ENCODE results near the gene LENG8. TPM values are rescaled to one million over a fixed set of nuclear protein-coding genes. Genes with fewer than 3 reads are reported as not detected.

LENG8 gene
- total RNA-seq, 5 donors from 2014 or later (not counting 1 experiment from before 2014, with no cell fraction given): 506 to 622 (median 618) TPM

DNA sequence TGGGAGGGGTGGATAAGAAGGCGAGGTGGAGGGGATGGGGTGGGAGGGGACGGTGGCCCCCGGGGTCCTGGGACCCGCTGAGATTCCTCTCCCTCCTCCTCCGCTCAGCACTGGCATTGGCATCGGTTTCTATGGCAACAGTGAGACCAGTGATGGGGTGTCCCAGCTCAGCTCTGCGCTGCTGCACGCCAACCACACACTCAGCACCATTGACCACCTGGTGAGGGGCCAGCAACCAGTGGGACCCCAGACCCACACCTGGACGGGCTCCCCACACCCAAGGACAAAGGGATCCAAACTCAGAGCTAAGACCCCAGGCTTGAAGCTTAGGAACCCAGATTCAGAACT, 27.9 kb upstream of the LENG8 start:
- Histone ChIP-seq H3K27ac (ENCODE audit: low read length) (no peak overlapping the region), H3K9me3 (no peaks in the 10 kb centered on the region), H3K36me3 (ENCODE audit: control insufficient read depth in 2 of 2, extremely low read depth in 1 of 2, insufficient read depth in 1 of 2, low read length in 1 of 2) (no peaks in the 10 kb centered on the region), H3K27me3 (replicated peaks in 1 of 2; ENCODE audit: control insufficient read depth in 2 of 2, extremely low read depth in 1 of 2, insufficient read depth in 2 of 2, low read length in 1 of 2) (peaks cover 2 to 85% of the 10 kb centered on the region in 2 experiments), H3K4me3 (ENCODE audit: control insufficient read depth in 1 of 2, extremely low read depth in 1 of 2, low read length in 1 of 2) (no peak overlapping the region), H3K4me1 (ENCODE audit: control insufficient read depth in 1 of 2, extremely low read depth in 1 of 2, insufficient read depth in 2 of 2, low read length in 2 of 2) (peaks cover 4 to 10% of the 10 kb centered on the region in 2 experiments)
- Mint-ChIP-seq H3K27me3 (peaks cover 29 to 60% of the 10 kb centered on the region in 2 donors), H3K27ac (no peak overlapping the region), H3K36me3 (no peaks in the 10 kb centered on the region), H3K4me3 (no peak overlapping the region), H3K9me3 (no peaks in the 10 kb centered on the region), H3K4me1 (peaks cover 14 to 16% (median 15%) of the 10 kb centered on the region in 3 donors)
- ATAC-seq (replicated peaks in 1 of 4): no peak
- no peak for DNase-seq
- POLR2A ChIA-PET: no interaction called here
- WGBS (ENCODE audit: insufficient coverage): 85% methylated on average over 4 of the region's 9 CpGs
- CTCF ChIA-PET: no interaction called here

DNA sequence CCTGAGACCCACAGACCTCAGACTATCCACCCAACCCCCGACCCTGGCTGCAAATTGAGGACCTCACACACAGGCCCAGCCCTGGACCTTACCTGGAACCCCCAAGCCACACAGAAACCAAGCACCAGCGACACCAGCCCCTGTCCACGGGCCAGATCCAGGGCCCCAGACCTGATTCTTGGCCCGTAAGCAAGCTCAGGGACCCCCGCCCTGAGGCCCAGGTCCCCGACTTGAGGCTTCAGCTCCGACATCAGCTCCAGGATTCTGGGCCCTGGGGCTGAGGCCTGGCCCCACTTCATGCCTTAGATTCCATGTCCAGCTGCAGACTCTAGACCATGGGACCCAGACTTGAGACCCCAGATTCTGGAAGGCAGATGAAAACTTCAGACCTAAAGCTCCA, 27.5 kb upstream of the LENG8 start:
- no peak for ATAC-seq (replicated peaks in 1 of 4)
- no peak overlapping the region for H3K27ac ChIP-seq (ENCODE audit: low read length)
- 80% methylated on average over 7 of the region's 7 CpGs for WGBS (ENCODE audit: insufficient coverage)
- ChIA-PET POLR2A (no interaction called here), CTCF (no interaction called here)
- no peak overlapping the region for H3K27ac Mint-ChIP-seq
- no peaks in the 10 kb centered on the region for H3K9me3 Mint-ChIP-seq
- H3K36me3 ChIP-seq (ENCODE audit: control insufficient read depth in 2 of 2, extremely low read depth in 1 of 2, insufficient read depth in 1 of 2, low read length in 1 of 2): no peaks in the 10 kb centered on the region
- H3K4me3 ChIP-seq (ENCODE audit: control insufficient read depth in 1 of 2, extremely low read depth in 1 of 2, low read length in 1 of 2): no peak overlapping the region
- peaks cover 14 to 16% (median 15%) of the 10 kb centered on the region in 3 donors for H3K4me1 Mint-ChIP-seq
- H3K4me1 ChIP-seq (ENCODE audit: control insufficient read depth in 1 of 2, extremely low read depth in 1 of 2, insufficient read depth in 2 of 2, low read length in 2 of 2): peaks cover 4 to 10% of the 10 kb centered on the region in 2 experiments
- no peak for DNase-seq
- no peak overlapping the region for H3K4me3 Mint-ChIP-seq
- no peaks in the 10 kb centered on the region for H3K9me3 ChIP-seq
- H3K27me3 ChIP-seq (replicated peaks in 1 of 2; ENCODE audit: control insufficient read depth in 2 of 2, extremely low read depth in 1 of 2, insufficient read depth in 2 of 2, low read length in 1 of 2): peaks cover 2 to 85% of the 10 kb centered on the region in 2 experiments
- no peaks in the 10 kb centered on the region for H3K36me3 Mint-ChIP-seq
- peaks cover 31 to 64% of the 10 kb centered on the region in 2 donors for H3K27me3 Mint-ChIP-seq

DNA sequence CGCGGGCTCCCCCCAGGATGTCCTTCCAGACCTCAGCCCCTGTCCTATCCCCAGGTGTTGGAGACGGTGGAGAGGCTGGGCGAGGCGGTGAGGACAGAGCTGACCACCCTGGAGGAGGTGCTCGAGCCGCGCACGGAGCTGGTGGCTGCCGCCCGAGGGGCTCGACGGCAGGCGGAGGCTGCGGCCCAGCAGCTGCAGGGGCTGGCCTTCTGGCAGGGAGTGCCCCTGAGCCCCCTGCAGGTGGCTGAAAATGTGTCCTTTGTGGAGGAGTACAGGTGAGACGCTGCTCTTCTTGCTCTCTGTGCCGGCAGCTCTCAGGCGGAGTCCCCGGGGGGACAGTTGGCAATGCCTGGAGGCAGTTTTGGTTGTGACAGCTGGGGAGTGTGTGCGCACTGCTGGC, 26.9 kb upstream of the LENG8 start:
- Histone ChIP-seq H3K4me3 (ENCODE audit: control insufficient read depth in 1 of 2, extremely low read depth in 1 of 2, low read length in 1 of 2) (no peak overlapping the region), H3K36me3 (ENCODE audit: control insufficient read depth in 2 of 2, extremely low read depth in 1 of 2, insufficient read depth in 1 of 2, low read length in 1 of 2) (no peaks in the 10 kb centered on the region), H3K27me3 (replicated peaks in 1 of 2; ENCODE audit: control insufficient read depth in 2 of 2, extremely low read depth in 1 of 2, insufficient read depth in 2 of 2, low read length in 1 of 2) (peaks cover 2 to 82% of the 10 kb centered on the region in 2 experiments), H3K27ac (ENCODE audit: low read length) (no peak overlapping the region), H3K4me1 (ENCODE audit: control insufficient read depth in 1 of 2, extremely low read depth in 1 of 2, insufficient read depth in 2 of 2, low read length in 2 of 2) (peaks cover 4 to 10% of the 10 kb centered on the region in 2 experiments), H3K9me3 (no peaks in the 10 kb centered on the region)
- Mint-ChIP-seq H3K27ac (no peak overlapping the region), H3K27me3 (peaks cover 32 to 67% of the 10 kb centered on the region in 2 donors), H3K4me3 (no peak overlapping the region), H3K36me3 (no peaks in the 10 kb centered on the region), H3K9me3 (no peaks in the 10 kb centered on the region), H3K4me1 (peaks cover 13 to 15% (median 13%) of the 10 kb centered on the region in 3 donors)
- ChIA-PET CTCF (no interaction called here), POLR2A (no interaction called here)
- DNase-seq: no peak
- no peak for ATAC-seq (replicated peaks in 1 of 4)
- 92% methylated on average over 14 of the region's 20 CpGs for WGBS (ENCODE audit: insufficient coverage)

DNA sequence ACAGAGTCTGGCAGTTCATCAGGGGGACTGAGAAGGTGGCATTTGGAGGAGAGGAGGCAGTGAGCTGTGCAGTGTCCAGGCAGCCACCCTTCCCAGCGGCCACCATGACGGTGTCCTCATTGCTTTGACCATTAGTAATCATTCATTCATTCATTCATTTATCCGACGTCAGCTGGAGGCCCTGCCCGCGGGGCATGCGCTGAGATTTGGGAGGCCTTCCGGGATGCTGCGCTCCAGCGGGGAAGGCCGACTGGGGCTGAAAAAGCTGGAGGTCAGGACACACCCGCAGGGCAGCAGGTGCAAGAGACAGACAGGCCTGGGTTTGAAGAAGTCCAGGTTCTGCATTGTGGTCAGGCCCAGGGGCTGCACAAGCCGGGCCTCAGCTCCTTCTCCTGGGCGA, 24.8 kb upstream of the LENG8 start:
- ChIA-PET POLR2A (no interaction called here), CTCF (no interaction called here)
- Mint-ChIP-seq H3K9me3 (no peaks in the 10 kb centered on the region), H3K4me3 (no peak overlapping the region), H3K27ac (no peak overlapping the region), H3K27me3 (peaks cover 25 to 65% of the 10 kb centered on the region in 2 donors), H3K36me3 (no peaks in the 10 kb centered on the region), H3K4me1 (peaks cover 0 to under 1% (median 0%) of the 10 kb centered on the region in 3 donors)
- no peak overlapping the region for H3K27ac ChIP-seq (ENCODE audit: low read length)
- 87% methylated on average over 14 of the region's 14 CpGs for WGBS (ENCODE audit: insufficient coverage)
- ATAC-seq (replicated peaks in 1 of 4) (no peak), DNase-seq (no peak)
- H3K4me3 ChIP-seq (ENCODE audit: control insufficient read depth in 1 of 2, extremely low read depth in 1 of 2, low read length in 1 of 2): no peak overlapping the region
- H3K27me3 ChIP-seq (replicated peaks in 1 of 2; ENCODE audit: control insufficient read depth in 2 of 2, extremely low read depth in 1 of 2, insufficient read depth in 2 of 2, low read length in 1 of 2): peaks cover 2 to 87% of the 10 kb centered on the region in 2 experiments
- H3K4me1 ChIP-seq (ENCODE audit: control insufficient read depth in 1 of 2, extremely low read depth in 1 of 2, insufficient read depth in 2 of 2, low read length in 2 of 2): no peaks in the 10 kb centered on the region
- no peaks in the 10 kb centered on the region for H3K36me3 ChIP-seq (ENCODE audit: control insufficient read depth in 2 of 2, extremely low read depth in 1 of 2, insufficient read depth in 1 of 2, low read length in 1 of 2)
- H3K9me3 ChIP-seq: no peaks in the 10 kb centered on the region

DNA sequence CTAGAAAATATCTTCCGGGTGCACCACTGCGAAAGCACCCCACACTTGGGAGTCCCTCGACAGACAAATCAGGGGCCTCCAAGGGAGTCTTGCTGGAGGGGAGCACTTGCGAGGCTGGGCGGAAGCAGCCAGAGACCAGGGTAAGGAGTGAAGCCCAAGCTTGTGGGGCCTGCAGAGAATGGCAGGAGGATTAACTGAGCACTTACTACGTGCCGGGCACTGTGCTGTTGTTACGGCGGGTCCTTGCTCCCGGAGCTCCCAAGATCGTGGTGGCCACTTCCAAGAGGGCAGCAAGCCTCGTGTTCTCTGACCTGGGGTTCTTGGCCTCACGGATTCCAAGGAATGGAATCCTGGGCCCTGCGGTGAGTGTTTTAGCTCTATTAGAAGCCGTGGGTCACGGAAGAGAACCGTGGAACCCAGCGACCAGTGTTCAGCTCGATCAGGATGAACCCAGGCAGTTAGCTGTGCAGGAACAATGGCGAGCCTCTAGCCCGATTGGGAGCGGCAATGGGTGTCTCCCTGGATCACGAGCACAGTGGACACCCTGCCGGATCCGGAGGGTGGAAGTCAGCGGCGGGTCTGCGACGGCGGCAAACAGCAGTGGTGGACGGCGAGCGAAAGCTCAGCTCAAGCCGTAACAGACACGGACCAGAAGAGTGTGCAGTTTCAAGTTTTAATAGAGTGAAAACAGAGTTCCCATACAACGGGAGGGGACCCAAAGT, 24.2 kb upstream of the LENG8 start:
- ChIA-PET CTCF (interaction anchor here in 1 of 2 donors (0.6 kb wide), 1 partner anchor 13 kb away, joined by 3 read pairs; no protein-coding TSS in a partner anchor), POLR2A (no interaction called here)
- ATAC-seq (replicated peaks in 1 of 4): no peak
- Histone ChIP-seq H3K9me3 (no peaks in the 10 kb centered on the region), H3K4me3 (ENCODE audit: control insufficient read depth in 1 of 2, extremely low read depth in 1 of 2, low read length in 1 of 2) (no peak overlapping the region), H3K36me3 (ENCODE audit: control insufficient read depth in 2 of 2, extremely low read depth in 1 of 2, insufficient read depth in 1 of 2, low read length in 1 of 2) (no peaks in the 10 kb centered on the region), H3K27me3 (replicated peaks in 1 of 2; ENCODE audit: control insufficient read depth in 2 of 2, extremely low read depth in 1 of 2, insufficient read depth in 2 of 2, low read length in 1 of 2) (peaks cover 2 to 87% of the 10 kb centered on the region in 2 experiments), H3K27ac (ENCODE audit: low read length) (no peak overlapping the region), H3K4me1 (ENCODE audit: control insufficient read depth in 1 of 2, extremely low read depth in 1 of 2, insufficient read depth in 2 of 2, low read length in 2 of 2) (peaks cover 0 to 2% of the 10 kb centered on the region in 2 experiments)
- H3K27me3 Mint-ChIP-seq: peaks cover 28 to 63% of the 10 kb centered on the region in 2 donors
- DNase-seq: no peak
- 85% methylated on average over 27 of the region's 36 CpGs for WGBS (ENCODE audit: insufficient coverage)
- no peak overlapping the region for H3K27ac Mint-ChIP-seq
- H3K4me3 Mint-ChIP-seq: no peak overlapping the region
- peaks cover 0 to 3% (median 0%) of the 10 kb centered on the region in 3 donors for H3K4me1 Mint-ChIP-seq
- H3K36me3 Mint-ChIP-seq: no peaks in the 10 kb centered on the region
- H3K9me3 Mint-ChIP-seq: no peaks in the 10 kb centered on the region

DNA sequence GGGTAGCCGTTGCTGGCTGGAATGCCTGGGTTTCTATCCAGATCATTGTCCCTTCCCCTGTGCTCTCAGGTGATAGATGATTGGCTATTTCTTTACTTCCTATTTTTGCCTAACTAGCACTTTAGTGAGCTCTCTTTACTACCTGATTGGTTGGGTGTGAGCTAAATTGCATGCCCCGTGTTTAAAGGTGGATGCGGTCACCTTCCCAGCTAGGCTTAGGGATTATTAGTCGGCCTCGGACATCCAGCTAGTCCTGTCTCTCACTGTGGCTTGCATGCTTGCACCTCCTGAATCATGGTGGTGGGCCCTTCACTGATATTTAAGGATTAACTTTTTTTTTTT, 23.6 kb upstream of the LENG8 start:
- no peak overlapping the region for H3K27ac Mint-ChIP-seq
- peaks cover 0 to 8% of the 10 kb centered on the region in 2 experiments for H3K4me1 ChIP-seq (ENCODE audit: control insufficient read depth in 1 of 2, extremely low read depth in 1 of 2, insufficient read depth in 2 of 2, low read length in 2 of 2)
- H3K9me3 ChIP-seq: no peaks in the 10 kb centered on the region
- no peak overlapping the region for H3K4me3 Mint-ChIP-seq
- CTCF ChIA-PET: interaction anchor here in 1 of 2 donors (0.6 kb wide), 1 partner anchor 12 kb away, joined by 3 read pairs; no protein-coding TSS in a partner anchor
- H3K4me1 Mint-ChIP-seq: peaks cover 0 to 3% (median 0%) of the 10 kb centered on the region in 3 donors
- H3K36me3 ChIP-seq (ENCODE audit: control insufficient read depth in 2 of 2, extremely low read depth in 1 of 2, insufficient read depth in 1 of 2, low read length in 1 of 2): no peaks in the 10 kb centered on the region
- no peaks in the 10 kb centered on the region for H3K36me3 Mint-ChIP-seq
- no peak for DNase-seq
- POLR2A ChIA-PET: no interaction called here
- peaks cover 28 to 61% of the 10 kb centered on the region in 2 donors for H3K27me3 Mint-ChIP-seq
- peaks cover 2 to 87% of the 10 kb centered on the region in 2 experiments for H3K27me3 ChIP-seq (replicated peaks in 1 of 2; ENCODE audit: control insufficient read depth in 2 of 2, extremely low read depth in 1 of 2, insufficient read depth in 2 of 2, low read length in 1 of 2)
- H3K9me3 Mint-ChIP-seq: no peaks in the 10 kb centered on the region
- ATAC-seq (replicated peaks in 1 of 4): no peak
- no peak overlapping the region for H3K27ac ChIP-seq (ENCODE audit: low read length)
- H3K4me3 ChIP-seq (ENCODE audit: control insufficient read depth in 1 of 2, extremely low read depth in 1 of 2, low read length in 1 of 2): no peak overlapping the region
- 62% methylated on average over 4 of the region's 5 CpGs for WGBS (ENCODE audit: insufficient coverage)

Measured in T-cell (primary cell).